Pons (tissue), 1 donor: Measurements from ENCODE around the gene EFCAB13.
"Not testable (repeated sequence)": the region's sequence is repeated elsewhere in the genome, so short reads cannot be mapped to it uniquely, and the experiment has no call there.

Experiments
- DNase-seq: peaks from one replicate; pipeline ENCODE4 v3.0.0-alpha.2; 2016; ENCODE audit warnings: low spot score

EFCAB13 gene

GRCh38 chr17:47325176-47325575, 1.4 kb downstream of the EFCAB13 start:
- DNase-seq: no peak

GRCh38 chr17:47330548-47330947, 6.8 kb downstream of the EFCAB13 start:
- no peak for DNase-seq

- DNase-seq: no peak
Measured at GRCh38 chr17:47332287-47332686, 8.5 kb downstream of the EFCAB13 start.

GRCh38 chr17:47335101-47335936, 11.6 kb downstream of the EFCAB13 start:
- DNase-seq: no peak

GRCh38 chr17:47338026-47338425, 14.3 kb downstream of the EFCAB13 start:
- DNase-seq: no peak

- no peak for DNase-seq
Measured at GRCh38 chr17:47352848-47353247, 29.1 kb downstream of the EFCAB13 start.

GRCh38 chr17:47358652-47359051, 34.9 kb downstream of the EFCAB13 start:
- DNase-seq: no peak

- no peak for DNase-seq
Measured at GRCh38 chr17:47363171-47363570, 39.4 kb downstream of the EFCAB13 start.

- no peak for DNase-seq
Measured at GRCh38 chr17:47367257-47367656, 43.5 kb downstream of the EFCAB13 start.

- no peak for DNase-seq
Measured at GRCh38 chr17:47368262-47368661, 44.5 kb downstream of the EFCAB13 start.

- not testable (repeated sequence) for DNase-seq
Measured at GRCh38 chr17:47370899-47371298, 47.1 kb downstream of the EFCAB13 start.

GRCh38 chr17:47373002-47373401, 49.2 kb downstream of the EFCAB13 start:
- no peak for DNase-seq

- DNase-seq: no peak
Measured at GRCh38 chr17:47376247-47376646, 52.5 kb downstream of the EFCAB13 start.

- DNase-seq: no peak
Measured at GRCh38 chr17:47388825-47389224, 65.1 kb downstream of the EFCAB13 start.

GRCh38 chr17:47397532-47398128, 73.9 kb downstream of the EFCAB13 start:
- DNase-seq: not testable (repeated sequence)

GRCh38 chr17:47400333-47400732, 76.6 kb downstream of the EFCAB13 start:
- no peak for DNase-seq

GRCh38 chr17:47401100-47401499, 77.3 kb downstream of the EFCAB13 start:
- DNase-seq: no peak

GRCh38 chr17:47404006-47404405, 80.3 kb downstream of the EFCAB13 start:
- DNase-seq: no peak

- no peak for DNase-seq
Measured at GRCh38 chr17:47404875-47405274, 81.1 kb downstream of the EFCAB13 start.

- DNase-seq: no peak
Measured at GRCh38 chr17:47413872-47414271, 90.1 kb downstream of the EFCAB13 start.

- DNase-seq: no peak
Measured at GRCh38 chr17:47414612-47415011, 90.9 kb downstream of the EFCAB13 start.

GRCh38 chr17:47423406-47424295, 99.9 kb downstream of the EFCAB13 start:
- DNase-seq: no peak

GRCh38 chr17:47425233-47425632, 101.5 kb downstream of the EFCAB13 start:
- DNase-seq: not testable (repeated sequence)
